Measurements from ENCODE around the gene TNRC18. TPM values are rescaled to one million over a fixed set of nuclear protein-coding genes. Genes with fewer than 3 reads are reported as not detected.

Gene TNRC18
- total and polyA plus RNA-seq, 2 of the 8 experiments (the other 6 are each of a cell fraction or from before 2014, with no cell fraction given) = 1.7 to 8.6 TPM

DNA sequence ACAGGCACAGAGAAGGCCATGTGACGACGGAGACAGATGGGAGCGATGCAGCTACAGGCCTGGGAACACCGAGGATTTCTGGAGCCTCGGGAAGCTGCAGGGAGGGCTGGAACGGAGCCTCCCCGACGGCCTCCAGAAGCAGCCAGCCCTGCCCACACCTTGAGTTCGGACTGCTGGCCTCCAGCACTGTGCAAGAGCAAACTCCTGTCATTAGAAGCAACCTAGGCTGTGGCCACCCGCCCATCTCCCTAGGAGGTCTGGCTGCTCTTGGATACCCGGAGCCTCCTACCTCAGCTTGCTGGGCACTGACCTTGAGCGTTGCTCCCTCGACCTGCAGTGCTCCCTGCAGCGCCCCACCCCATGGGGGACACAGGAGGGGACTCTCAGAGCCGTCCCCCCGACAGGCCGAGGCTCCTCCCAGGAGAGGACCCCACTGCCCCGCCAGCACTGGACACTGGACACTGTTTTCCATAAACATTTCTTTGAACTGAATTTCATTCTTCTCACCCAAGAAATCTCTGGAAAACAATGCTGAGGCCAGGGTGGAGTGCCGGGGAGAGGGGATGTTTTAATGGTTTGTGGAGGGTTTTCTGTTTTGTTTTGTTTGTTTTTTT, 22.5 kb upstream of the TNRC18 start:
- Histone ChIP-seq H2BK12ac (ENCODE audit: low read depth, low read length) (no peak overlapping the region), H3K27me3 (replicated peaks in 1 of 4; ENCODE audit: control insufficient read depth in 3 of 4, extremely low read depth in 1 of 4, insufficient read depth in 3 of 4, low read length in 3 of 4) (no peaks in the 10 kb centered on the region), H3K4me3 (ENCODE audit: extremely low read depth in 1 of 4, insufficient read depth in 2 of 4, low read depth in 3 of 4, low read length in 4 of 4) (no peak overlapping the region), H2AFZ (ENCODE audit: low read length) (no peak overlapping the region), H3K27ac (ENCODE audit: low read depth, low read length) (no peak overlapping the region), H3K14ac (ENCODE audit: insufficient read length) (no peak overlapping the region), H3K56ac (replicated peaks; ENCODE audit: insufficient read length, low read depth, low read length) (no peak overlapping the region), H4K8ac (ENCODE audit: extremely low read depth, insufficient read depth, low read length) (no peak overlapping the region), H2AK5ac (ENCODE audit: low read depth, low read length) (no peak overlapping the region), H3K4me2 (ENCODE audit: insufficient read depth in 1 of 2, low read depth in 2 of 2, low read length in 2 of 2) (no peak overlapping the region), H3K23ac (ENCODE audit: insufficient read length) (no peak overlapping the region), H3K9ac (replicated peaks in 1 of 4; ENCODE audit: extremely low read depth in 1 of 4, low read depth in 3 of 4, low read length in 3 of 4) (no peak overlapping the region), H2BK15ac (ENCODE audit: low read length) (no peak overlapping the region), H3K36me3 (ENCODE audit: control insufficient read depth in 2 of 4, insufficient read depth in 4 of 4, low read length in 3 of 4) (no peaks in the 10 kb centered on the region), H4K91ac (replicated peaks; ENCODE audit: insufficient read length, low read length) (no peak overlapping the region), H3K4me1 (replicated peaks in 1 of 4; ENCODE audit: control insufficient read depth in 3 of 4, insufficient read depth in 4 of 4, low read length in 3 of 4) (peaks cover 0 to 4% (median 2%) of the 10 kb centered on the region in 4 experiments; a peak in 5 of 7 replicates), H3K9me3 (ENCODE audit: insufficient read depth in 2 of 2, low read depth in 1 of 2, low read length in 1 of 2) (no peaks in the 10 kb centered on the region), H2BK5ac (ENCODE audit: low read depth, low read length) (no peak overlapping the region), H3K4ac (replicated peaks; ENCODE audit: insufficient read length, low read depth, low read length) (no peak overlapping the region), H4K20me1 (replicated peaks in 1 of 2; ENCODE audit: control insufficient read depth in 1 of 2, insufficient read depth in 2 of 2, low read length in 2 of 2) (no peaks in the 10 kb centered on the region), H2BK20ac (ENCODE audit: low read length) (no peak overlapping the region), H3K79me1 (ENCODE audit: low read depth, low read length) (no peaks in the 10 kb centered on the region), H2BK120ac (replicated peaks; ENCODE audit: low read depth, low read length) (no peak overlapping the region), H3K18ac (ENCODE audit: extremely low read depth, low read length) (no peak overlapping the region), H3K79me2 (ENCODE audit: control insufficient read depth in 1 of 2, insufficient read depth in 2 of 2, low read length in 2 of 2) (no peaks in the 10 kb centered on the region), H4K5ac (ENCODE audit: insufficient read length, low read depth, low read length) (no peak overlapping the region), H3K23me2 (ENCODE audit: low read depth, low read length) (peaks cover 4% of the 10 kb centered on the region; the same call in 1 of the 2 replicates)
- ChIA-PET POLR2A (ENCODE audit: partially characterized antibody) (interaction anchor here (1.7 to 1.9 kb wide), 2 partner anchors 17 to 21 kb away, joined by 4 to 5 read pairs; no protein-coding TSS in a partner anchor), CTCF (ENCODE audit: partially characterized antibody) (interaction anchor here (0.8 to 1.4 kb wide), 4 partner anchors 11 to 80 kb away, joined by 3 to 7 read pairs (median 3); no protein-coding TSS in a partner anchor)
- no peak for DNase-seq (ENCODE audit: low read depth in 1 of 2, low spot score in 2 of 2)
- 91% methylated on average over 19 of the region's 19 CpGs; no CpG with 5 or more reads in 1 of the 2 experiments for WGBS, 2 experiments (ENCODE audit: extremely low coverage in 1 of 2, insufficient coverage in 1 of 2, insufficient read length in 1 of 2, insufficient replicate concordance in 2 of 2, low coverage in 1 of 2, low lambda C conversion rate in 2 of 2, missing lambda C conversion rate in 1 of 2)
- no peak for FAIRE-seq
- TF ChIP-seq RNF2 (IDR thresholded peaks at IDR 0.05; ENCODE audit: borderline replicate concordance, low read depth, low read length, missing control alignments, poor library complexity, severe bottlenecking) (no peak), CTBP2 (IDR thresholded peaks at IDR 0.05; ENCODE audit: borderline replicate concordance, insufficient read depth, insufficient read length, low read length) (no peak), POU5F1 (IDR thresholded peaks at IDR 0.05; ENCODE audit: low read depth, low read length) (no peak), CHD1 (IDR thresholded peaks at IDR 0.05; ENCODE audit: low read depth, low read length) (no peak), CBX5 (IDR thresholded peaks at IDR 0.05; ENCODE audit: low read depth, low read length) (no peak), TBP (IDR thresholded peaks at IDR 0.05; ENCODE audit: low read depth, low read length) (no peak), EGR1 (IDR thresholded peaks at IDR 0.05; ENCODE audit: borderline replicate concordance, low read depth, low read length) (no peak), HDAC6 (IDR thresholded peaks at IDR 0.05; ENCODE audit: low read depth, low read length) (no peak), SIN3A (conservative IDR thresholded peaks at IDR 0.05 in 1 of 2, IDR thresholded peaks at IDR 0.05 in 1 of 2; ENCODE audit: low read depth in 1 of 2, low read length in 2 of 2) (no peak), FOSL1 (IDR thresholded peaks at IDR 0.05; ENCODE audit: insufficient read depth, low read depth, low read length) (no peak), SIRT6 (IDR thresholded peaks at IDR 0.05; ENCODE audit: low read length) (no peak), KDM1A (IDR thresholded peaks at IDR 0.05; ENCODE audit: borderline replicate concordance, low read length) (no peak)
